GM12801 (cell line): ENCODE data around the gene SERPINE2.

Experiments
- TF ChIP-seq, protein P1 (sequence below): IDR thresholded peaks from one replicate; pipeline ENCODE4 v1.5.1; 2011; ENCODE audit warnings: control low read depth; ENCODE audit not compliant: insufficient read length; ENCODE audit errors: extremely low read depth

The SERPINE2 gene

GRCh38 chr2:224060783-224061482 lies 21.8 kb upstream of the SERPINE2 start:
- TF ChIP-seq, protein P1, sequence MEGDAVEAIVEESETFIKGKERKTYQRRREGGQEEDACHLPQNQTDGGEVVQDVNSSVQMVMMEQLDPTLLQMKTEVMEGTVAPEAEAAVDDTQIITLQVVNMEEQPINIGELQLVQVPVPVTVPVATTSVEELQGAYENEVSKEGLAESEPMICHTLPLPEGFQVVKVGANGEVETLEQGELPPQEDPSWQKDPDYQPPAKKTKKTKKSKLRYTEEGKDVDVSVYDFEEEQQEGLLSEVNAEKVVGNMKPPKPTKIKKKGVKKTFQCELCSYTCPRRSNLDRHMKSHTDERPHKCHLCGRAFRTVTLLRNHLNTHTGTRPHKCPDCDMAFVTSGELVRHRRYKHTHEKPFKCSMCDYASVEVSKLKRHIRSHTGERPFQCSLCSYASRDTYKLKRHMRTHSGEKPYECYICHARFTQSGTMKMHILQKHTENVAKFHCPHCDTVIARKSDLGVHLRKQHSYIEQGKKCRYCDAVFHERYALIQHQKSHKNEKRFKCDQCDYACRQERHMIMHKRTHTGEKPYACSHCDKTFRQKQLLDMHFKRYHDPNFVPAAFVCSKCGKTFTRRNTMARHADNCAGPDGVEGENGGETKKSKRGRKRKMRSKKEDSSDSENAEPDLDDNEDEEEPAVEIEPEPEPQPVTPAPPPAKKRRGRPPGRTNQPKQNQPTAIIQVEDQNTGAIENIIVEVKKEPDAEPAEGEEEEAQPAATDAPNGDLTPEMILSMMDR: no peak

- TF ChIP-seq, protein P1: no peak
Measured at GRCh38 chr2:224059178-224059577, 20.1 kb upstream of the SERPINE2 start.

DNA sequence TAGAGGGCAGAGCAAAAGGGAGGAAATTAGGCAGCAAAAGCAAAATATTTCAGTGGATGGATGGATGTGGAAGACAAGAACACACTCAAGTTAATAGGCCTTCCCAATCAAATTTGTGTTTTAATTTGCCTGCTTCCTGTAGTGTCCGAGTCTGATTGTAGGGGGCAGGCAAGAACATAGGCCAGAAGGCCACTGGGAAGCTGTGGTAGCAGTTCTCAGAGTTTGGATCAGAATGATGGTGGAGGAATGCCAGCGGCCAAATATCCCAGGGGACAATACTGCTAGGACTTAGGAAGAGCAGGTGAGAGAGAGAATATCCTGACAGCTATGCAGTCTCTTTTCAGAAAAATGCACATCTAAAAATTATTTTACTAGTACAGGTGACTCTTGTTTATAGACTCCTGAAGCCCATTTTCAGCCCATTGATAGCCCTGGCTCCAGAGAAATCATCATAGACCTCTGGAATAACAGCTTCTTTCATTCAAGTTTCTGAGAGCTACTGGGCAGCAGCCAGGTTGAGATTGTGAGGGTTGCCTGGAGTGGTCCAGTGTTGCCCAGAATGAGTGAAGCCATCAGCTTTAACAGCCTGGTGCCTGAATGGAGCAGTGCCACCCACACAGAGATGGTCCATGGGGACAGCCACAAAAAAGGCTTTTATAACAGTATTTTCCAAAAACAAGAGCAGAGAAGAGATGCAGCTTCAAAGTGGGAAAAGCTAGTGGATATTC lies 19.1 kb upstream of the SERPINE2 start:
- TF ChIP-seq, protein P1: no peak

DNA sequence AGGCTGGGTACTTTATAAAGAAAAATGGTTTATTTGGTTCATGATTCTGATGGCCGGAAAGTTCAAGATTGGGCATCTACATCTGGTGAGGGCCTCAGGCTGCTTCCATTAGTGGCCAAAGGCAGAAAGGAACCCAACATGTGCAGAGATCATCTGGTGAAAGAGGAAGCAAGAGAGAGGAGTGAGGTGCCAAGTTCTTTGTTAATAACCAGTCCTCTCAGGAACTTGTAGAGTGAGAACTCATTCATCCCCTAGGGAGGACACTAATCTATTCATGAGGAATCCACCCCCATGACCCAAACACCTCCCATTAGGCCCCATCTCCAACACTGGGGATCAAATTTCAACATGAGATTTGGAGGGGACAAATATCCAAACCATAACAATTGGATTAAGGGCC lies 17.8 kb upstream of the SERPINE2 start:
- TF ChIP-seq, protein P1: no peak

GRCh38 chr2:224055101-224055500 lies 16.0 kb upstream of the SERPINE2 start:
- TF ChIP-seq, protein P1: no peak

GRCh38 chr2:224046752-224047151 lies 7.7 kb upstream of the SERPINE2 start:
- TF ChIP-seq, protein P1: no peak

- TF ChIP-seq, protein P1: no peak
Measured at GRCh38 chr2:224042191-224042696, 3.2 kb upstream of the SERPINE2 start.
